HG03095 (cell line): ENCODE measurements around the gene PPM1K.
A peak's percentile ranks its signal among the peaks of the same experiment; 100 is the strongest.
"Not testable (repeated sequence)": the region's sequence is repeated elsewhere in the genome, so short reads cannot be mapped to it uniquely, and the experiment has no call there.

ENCODE experiments used
- ATAC-seq: cut with Tn5 transposase; IDR thresholded peaks from one replicate; pipeline ENCODE4 v1.9.1; 2021; ENCODE audit warnings: moderate library complexity; ENCODE audit not compliant: unreplicated experiment

The PPM1K gene

GRCh38 chr4:88284439-88285234 is at the start of gene PPM1K:
Gene PPM1K, minus strand, starts transcription at chr4:88284561. Its CDS starts 5,978 bp downstream, at chr4:88278583.
- peak; percentile 85 for ATAC-seq

- ATAC-seq, result no peak
Observed at GRCh38 chr4:88333741-88334405, 49.5 kb upstream of the PPM1K start.

GRCh38 chr4:88327665-88328064 is 43.3 kb upstream of the PPM1K start:
- ATAC-seq, result no peak

- ATAC-seq, result peak; percentile 99
Observed at GRCh38 chr4:88320780-88321373, 36.5 kb upstream of the PPM1K start.

- ATAC-seq, result peak; percentile 53
Observed at GRCh38 chr4:88320224-88320779, 35.9 kb upstream of the PPM1K start.

GRCh38 chr4:88318751-88319350 is 34.5 kb upstream of the PPM1K start:
- ATAC-seq, result no peak

- no peak for ATAC-seq
Observed at GRCh38 chr4:88315460-88316017, 31.2 kb upstream of the PPM1K start.

- ATAC-seq, result not testable (repeated sequence)
Observed at GRCh38 chr4:88313088-88313624, 28.8 kb upstream of the PPM1K start.

GRCh38 chr4:88308587-88308986 is 24.2 kb upstream of the PPM1K start:
- ATAC-seq, result no peak

GRCh38 chr4:88297725-88298454 is 13.5 kb upstream of the PPM1K start:
- ATAC-seq, result no peak

GRCh38 chr4:88297212-88297516 is 12.8 kb upstream of the PPM1K start:
- no peak for ATAC-seq

- ATAC-seq, result no peak
Observed at GRCh38 chr4:88296413-88297211, 12.3 kb upstream of the PPM1K start.

GRCh38 chr4:88295656-88296055 is 11.3 kb upstream of the PPM1K start:
- no peak for ATAC-seq

GRCh38 chr4:88291003-88291402 is 6.6 kb upstream of the PPM1K start:
- no peak for ATAC-seq

GRCh38 chr4:88286897-88287296 is 2.5 kb upstream of the PPM1K start:
- ATAC-seq, result no peak

GRCh38 chr4:88285235-88285653 is 883 bp upstream of the PPM1K start:
- no peak for ATAC-seq

GRCh38 chr4:88283661-88284438 is 511 bp downstream of the PPM1K start:
- ATAC-seq, result peak; percentile 20

GRCh38 chr4:88280228-88280795 is 4.0 kb downstream of the PPM1K start:
- ATAC-seq, result no peak
